ENCODE measurements around the gene PROSER2. TPM values are rescaled to one million over a fixed set of nuclear protein-coding genes. Genes with fewer than 3 reads are reported as not detected.

The PROSER2 gene
- total and polyA plus RNA-seq, 2 experiments from 2014 or later, result 0.65 to 1.2 TPM

- no peak for TF ChIP-seq EZH2phosphoT487 (IDR thresholded peaks at IDR 0.05; ENCODE audit: insufficient read depth, low read depth)
- TF ChIP-seq EZH2 (IDR thresholded peaks at IDR 0.05; ENCODE audit: insufficient read depth, poor library complexity, severe bottlenecking), result no peak
- in situ Hi-C loops (cut with MboI), result no loop called here
- 81 to 82% methylated on average over 8 of the region's 8 CpGs for WGBS, 2 experiments (ENCODE audit: low coverage in 1 of 2, low lambda C conversion rate in 2 of 2, missing lambda C conversion rate in 2 of 2)
Observed at GRCh38 chr10:11918384-11918783, 95.2 kb downstream of the PROSER2 start.

GRCh38 chr10:11919271-11919670 lies 96.1 kb downstream of the PROSER2 start:
- Histone ChIP-seq H3K9ac (no peak overlapping the region), H3F3A (ENCODE audit: insufficient read depth) (peaks cover 6% of the 10 kb centered on the region; the same call in 1 of the 2 replicates), H2AFZ (no peak overlapping the region), H3K79me2 (ENCODE audit: insufficient read depth) (no peaks in the 10 kb centered on the region), H3K4me1 (ENCODE audit: insufficient read depth) (no peaks in the 10 kb centered on the region), H3K9me2 (ENCODE audit: insufficient read depth) (no peaks in the 10 kb centered on the region), H4K20me1 (ENCODE audit: insufficient read depth) (no peaks in the 10 kb centered on the region), H3K27ac (no peak overlapping the region), H3K36me3 (ENCODE audit: low read depth) (peaks cover 25% of the 10 kb centered on the region; the same call in 1 of the 2 replicates), H3K27me3 (replicated peaks; ENCODE audit: insufficient read depth) (no peaks in the 10 kb centered on the region), H3K9me3 (ENCODE audit: low read depth) (no peaks in the 10 kb centered on the region), H3K4me3 (no peak overlapping the region), H3K4me2 (ENCODE audit: unreplicated experiment) (no peak overlapping the region)
- WGBS, 2 experiments (ENCODE audit: low coverage in 1 of 2, low lambda C conversion rate in 2 of 2, missing lambda C conversion rate in 2 of 2), result 86% methylated on average over 7 of the region's 7 CpGs
- TF ChIP-seq EZH2 (IDR thresholded peaks at IDR 0.05; ENCODE audit: insufficient read depth, poor library complexity, severe bottlenecking) (no peak), EZH2phosphoT487 (IDR thresholded peaks at IDR 0.05; ENCODE audit: insufficient read depth, low read depth) (no peak)
- in situ Hi-C loops (cut with MboI), result no loop called here
- no peak for DNase-seq

More at GRCh38 chr10:11918384-11918783, 95.2 kb downstream of the PROSER2 start:
- Histone ChIP-seq H3K9ac (no peak overlapping the region), H3K79me2 (ENCODE audit: insufficient read depth) (no peaks in the 10 kb centered on the region), H3F3A (ENCODE audit: insufficient read depth) (peaks cover 6% of the 10 kb centered on the region; the same call in 1 of the 2 replicates), H4K20me1 (ENCODE audit: insufficient read depth) (no peaks in the 10 kb centered on the region), H2AFZ (no peak overlapping the region), H3K9me2 (ENCODE audit: insufficient read depth) (no peaks in the 10 kb centered on the region), H3K4me2 (ENCODE audit: unreplicated experiment) (no peak overlapping the region), H3K27me3 (replicated peaks; ENCODE audit: insufficient read depth) (no peaks in the 10 kb centered on the region), H3K4me1 (ENCODE audit: insufficient read depth) (no peaks in the 10 kb centered on the region), H3K9me3 (ENCODE audit: low read depth) (no peaks in the 10 kb centered on the region), H3K36me3 (ENCODE audit: low read depth) (peaks cover 25% of the 10 kb centered on the region; the same call in 1 of the 2 replicates), H3K4me3 (no peak overlapping the region), H3K27ac (no peak overlapping the region)
- DNase-seq, result no peak

Other genes starting within 250 kb of the PROSER2 start
- 7.3 and 9.2 TPM in 2 replicates for gene USP6NL, start 211.7 kb upstream of the PROSER2 start, total RNA-seq (2014; rRNA removed; shearing (Covaris generic))
- gene USP6NL, start 211.7 kb upstream of the PROSER2 start, polyA plus RNA-seq (2016; fragmentation: Nextera tagmentation; extraction: Ambion mirVana), result 4.4 and 4.8 TPM in 2 replicates
- gene ECHDC3, start 81.0 kb upstream of the PROSER2 start, total RNA-seq (2014; rRNA removed; shearing (Covaris generic)), result 0.63 and 0.97 TPM in 2 replicates
- 1.8 and 2.3 TPM in 2 replicates for gene ECHDC3, start 81.0 kb upstream of the PROSER2 start, polyA plus RNA-seq (2016; fragmentation: Nextera tagmentation; extraction: Ambion mirVana)
- 10.2 and 14.1 TPM in 2 replicates for gene UPF2, start 219.5 kb downstream of the PROSER2 start, total RNA-seq (2014; rRNA removed; shearing (Covaris generic))
- gene UPF2, start 219.5 kb downstream of the PROSER2 start, polyA plus RNA-seq (2016; fragmentation: Nextera tagmentation; extraction: Ambion mirVana), result 12.7 and 13.4 TPM in 2 replicates
- 8.2 and 9.2 TPM in 2 replicates for gene DHTKD1, start 245.6 kb downstream of the PROSER2 start, total RNA-seq (2014; rRNA removed; shearing (Covaris generic))
- gene DHTKD1, start 245.6 kb downstream of the PROSER2 start, polyA plus RNA-seq (2016; fragmentation: Nextera tagmentation; extraction: Ambion mirVana), result 6.4 and 6.8 TPM in 2 replicates

Data from GM23248 (cell line).